Hepatocyte (in vitro differentiated cells): Measurements from ENCODE around the gene TOB1. TPM values are rescaled to one million over a fixed set of nuclear protein-coding genes. Genes with fewer than 3 reads are reported as not detected.

Experiments
- DNase-seq: peaks from one replicate; pipeline ENCODE4 v3.0.0-alpha.2; 2016; ENCODE audit warnings: low spot score
- H2AFZ ChIP-seq: fragments of 200-600 bp; sonication (generic); 2 replicates; pipeline ENCODE4 v1.6.0; 2016; ENCODE audit warnings: antibody characterized with exemption, mild to moderate bottlenecking
- H3K27ac ChIP-seq: fragments of 200-600 bp; sonication (generic); 2 replicates; pipeline ENCODE4 v1.5.1; 2016; ENCODE audit warnings: mild to moderate bottlenecking
- H3K27me3 ChIP-seq: fragments of 200-600 bp; sonication (generic); 2 replicates; pipeline ENCODE4 v1.6.1; 2016
- H3K36me3 ChIP-seq: fragments of 200-600 bp; sonication (generic); replicated peaks from 2 replicates; pipeline ENCODE4 v1.5.1; 2016; ENCODE audit warnings: low read depth; ENCODE audit not compliant: insufficient read depth
- H3K4me1 ChIP-seq: fragments of 200-600 bp; sonication (generic); 2 replicates; pipeline ENCODE4 v1.5.1; 2016; ENCODE audit warnings: mild to moderate bottlenecking, moderate library complexity; ENCODE audit not compliant: insufficient read depth
- H3K4me2 ChIP-seq: fragments of 200-600 bp; sonication (generic); 2 replicates; pipeline ENCODE4 v1.6.0; 2016
- H3K4me3 ChIP-seq: fragments of 200-600 bp; sonication (generic); 2 replicates; pipeline ENCODE4 v1.5.1; 2016; ENCODE audit warnings: mild to moderate bottlenecking
- H3K79me2 ChIP-seq: fragments of 200-600 bp; sonication (generic); 2 replicates; pipeline ENCODE4 v1.6.0; 2017; ENCODE audit warnings: mild to moderate bottlenecking
- H3K9me2 ChIP-seq: fragments of 200-600 bp; sonication (generic); replicated peaks from 2 replicates; pipeline ENCODE4 v1.6.0; 2017; ENCODE audit warnings: mild to moderate bottlenecking; ENCODE audit not compliant: insufficient read depth
- H3K9me3 ChIP-seq: fragments of 200-600 bp; sonication (generic); 2 replicates; pipeline ENCODE4 v1.5.1; 2016; ENCODE audit warnings: low read depth, mild to moderate bottlenecking
- H4K20me1 ChIP-seq: fragments of 200-600 bp; sonication (generic); 2 replicates; pipeline ENCODE4 v1.6.0; 2016; ENCODE audit warnings: mild to moderate bottlenecking; ENCODE audit not compliant: insufficient read depth, poor library complexity, severe bottlenecking
- EZH2 ChIP-seq: fragments of 200-600 bp; sonication (generic); IDR thresholded peaks from 2 replicates; pipeline ENCODE4 v1.6.1; 2016; ENCODE audit warnings: antibody characterized with exemption, mild to moderate bottlenecking, borderline replicate concordance
- EZH2phosphoT487 ChIP-seq: fragments of 200-600 bp; sonication (generic); IDR thresholded peaks from one replicate; pipeline ENCODE4 v1.6.1; 2018; ENCODE audit warnings: antibody characterized with exemption, mild to moderate bottlenecking, low read depth, moderate library complexity; ENCODE audit not compliant: unreplicated experiment, severe bottlenecking
- WGBS: methylation state at CpG from one replicate; pipeline ENCODE4 v1.1.6; 2016; ENCODE audit warnings: low lambda C conversion rate; ENCODE audit errors: missing lambda C conversion rate; 5-methylcytosine and 5-hydroxymethylcytosine counted together
- polyA plus RNA-seq: library from polyadenylated mRNA; unstranded; fragments of >200 nt; fragmentation: Nextera tagmentation; extraction: Ambion mirVana; gene quantifications from 2 replicates; pipeline ENCODE4 v1.2.1, GENCODE V29; 2016
- total RNA-seq: library from RNA; depleted of rRNA; stranded (reverse); fragments of >200 nt; gene quantifications from 2 replicates; pipeline ENCODE4 v1.2.3, GENCODE V29; 2014
- TF ChIP-seq, protein P1 (sequence below): fragments of 200-600 bp; sonication (generic); IDR thresholded peaks from 2 replicates; pipeline ENCODE4 v1.5.1; 2016; ENCODE audit warnings: antibody characterized with exemption, mild to moderate bottlenecking; ENCODE audit not compliant: poor library complexity

TOB1 gene
- total and polyA plus RNA-seq, 2 experiments from 2014 or later, result 43.2 to 52.1 TPM

GRCh38 chr17:50892101-50892776 is 26.1 kb upstream of the TOB1 start:
- no peak for DNase-seq
- H3K4me1 ChIP-seq, result peaks cover 41% of the 10 kb centered on the region
- H2AFZ ChIP-seq, result no peak overlapping the region
- no peaks in the 10 kb centered on the region for H4K20me1 ChIP-seq
- TF ChIP-seq EZH2 (no peak), EZH2phosphoT487 (no peak)
- TF ChIP-seq, protein P1, sequence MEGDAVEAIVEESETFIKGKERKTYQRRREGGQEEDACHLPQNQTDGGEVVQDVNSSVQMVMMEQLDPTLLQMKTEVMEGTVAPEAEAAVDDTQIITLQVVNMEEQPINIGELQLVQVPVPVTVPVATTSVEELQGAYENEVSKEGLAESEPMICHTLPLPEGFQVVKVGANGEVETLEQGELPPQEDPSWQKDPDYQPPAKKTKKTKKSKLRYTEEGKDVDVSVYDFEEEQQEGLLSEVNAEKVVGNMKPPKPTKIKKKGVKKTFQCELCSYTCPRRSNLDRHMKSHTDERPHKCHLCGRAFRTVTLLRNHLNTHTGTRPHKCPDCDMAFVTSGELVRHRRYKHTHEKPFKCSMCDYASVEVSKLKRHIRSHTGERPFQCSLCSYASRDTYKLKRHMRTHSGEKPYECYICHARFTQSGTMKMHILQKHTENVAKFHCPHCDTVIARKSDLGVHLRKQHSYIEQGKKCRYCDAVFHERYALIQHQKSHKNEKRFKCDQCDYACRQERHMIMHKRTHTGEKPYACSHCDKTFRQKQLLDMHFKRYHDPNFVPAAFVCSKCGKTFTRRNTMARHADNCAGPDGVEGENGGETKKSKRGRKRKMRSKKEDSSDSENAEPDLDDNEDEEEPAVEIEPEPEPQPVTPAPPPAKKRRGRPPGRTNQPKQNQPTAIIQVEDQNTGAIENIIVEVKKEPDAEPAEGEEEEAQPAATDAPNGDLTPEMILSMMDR, result no peak
- H3K27me3 ChIP-seq, result no peaks in the 10 kb centered on the region
- no peak overlapping the region for H3K4me3 ChIP-seq
- 57% methylated on average over 10 of the region's 10 CpGs for WGBS
- peak overlapping the region; percentile 93 for H3K27ac ChIP-seq
- no peaks in the 10 kb centered on the region for H3K36me3 ChIP-seq
- no peak overlapping the region for H3K4me2 ChIP-seq
- H3K9me3 ChIP-seq, result no peaks in the 10 kb centered on the region
- H3K9me2 ChIP-seq, result no peaks in the 10 kb centered on the region
- no peaks in the 10 kb centered on the region for H3K79me2 ChIP-seq

DNA sequence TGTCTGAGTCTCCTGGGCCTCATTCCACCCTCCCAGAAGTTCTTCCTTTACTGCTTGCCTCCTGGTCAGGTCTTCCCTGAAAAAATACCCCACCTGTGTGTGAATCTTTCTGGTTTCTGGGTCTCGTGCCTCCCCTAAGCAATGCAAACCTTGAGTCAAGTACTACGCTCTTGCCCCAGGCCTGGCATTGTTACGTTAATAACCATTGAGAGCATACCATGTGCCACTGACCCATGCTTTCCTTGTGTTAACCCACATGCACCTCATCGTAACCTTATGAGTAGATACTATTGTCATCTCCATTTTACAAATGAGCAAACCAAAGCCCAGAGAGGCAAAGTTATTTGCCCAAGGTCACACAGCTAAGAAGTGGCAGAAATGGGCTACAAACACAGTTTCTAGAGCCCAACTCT is 25.4 kb upstream of the TOB1 start:
- no peak for DNase-seq
- no peaks in the 10 kb centered on the region for H3K79me2 ChIP-seq
- no peaks in the 10 kb centered on the region for H3K9me3 ChIP-seq
- peak overlapping the region; percentile 93 for H3K27ac ChIP-seq
- H4K20me1 ChIP-seq, result no peaks in the 10 kb centered on the region
- H3K27me3 ChIP-seq, result no peaks in the 10 kb centered on the region
- no peak overlapping the region for H3K4me2 ChIP-seq
- peaks cover 41% of the 10 kb centered on the region for H3K4me1 ChIP-seq
- no peak overlapping the region for H3K4me3 ChIP-seq
- H3K9me2 ChIP-seq, result no peaks in the 10 kb centered on the region
- TF ChIP-seq, protein P1, result no peak
- TF ChIP-seq EZH2phosphoT487 (no peak), EZH2 (no peak)
- no peaks in the 10 kb centered on the region for H3K36me3 ChIP-seq
- 93% methylated on average over 4 of the region's 4 CpGs for WGBS
- no peak overlapping the region for H2AFZ ChIP-seq

DNA sequence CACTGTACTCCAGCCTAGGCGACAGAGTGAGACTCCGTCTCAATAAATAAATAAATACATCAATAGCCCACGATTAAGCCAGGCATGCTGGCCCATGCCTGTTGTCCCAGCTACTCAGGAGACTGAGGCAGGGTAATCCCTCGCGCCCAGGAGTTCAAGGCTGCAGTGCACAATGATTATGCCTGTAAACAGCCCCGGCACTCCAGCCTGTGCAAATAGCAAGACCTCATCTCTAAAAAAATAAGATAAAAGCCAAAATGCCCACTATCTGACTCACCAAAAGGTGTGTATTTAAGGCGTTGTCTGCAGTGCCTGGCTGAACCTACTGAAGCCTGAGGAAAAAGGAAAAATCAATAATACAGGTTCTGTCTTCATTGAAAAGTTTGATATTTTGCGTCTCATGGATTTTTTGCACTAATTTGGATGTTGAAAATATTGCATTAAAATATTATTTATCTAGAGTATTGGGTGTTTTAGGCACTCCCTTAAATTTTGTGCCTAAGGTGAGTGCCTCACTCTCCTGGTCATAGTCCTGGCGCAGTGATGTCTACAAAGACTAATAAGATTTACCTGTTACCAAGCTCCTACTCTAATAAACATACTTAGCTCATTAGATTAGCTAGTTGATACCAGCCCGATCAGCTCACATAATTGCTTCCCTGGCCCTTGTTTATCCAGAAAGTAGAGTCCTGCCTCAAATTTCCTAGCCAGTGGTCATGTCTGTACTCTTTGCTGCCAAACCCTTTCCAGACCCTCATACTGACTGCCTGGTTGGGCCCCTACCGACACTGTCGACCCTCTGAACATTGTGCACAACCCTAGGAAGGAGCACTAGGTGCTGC is 24.7 kb upstream of the TOB1 start:
- no peaks in the 10 kb centered on the region for H3K9me2 ChIP-seq
- H3K4me1 ChIP-seq, result peaks cover 41% of the 10 kb centered on the region
- no peaks in the 10 kb centered on the region for H3K9me3 ChIP-seq
- H3K27me3 ChIP-seq, result no peaks in the 10 kb centered on the region
- no peaks in the 10 kb centered on the region for H3K79me2 ChIP-seq
- peak overlapping the region; percentile 93 for H3K27ac ChIP-seq
- H4K20me1 ChIP-seq, result no peaks in the 10 kb centered on the region
- H3K36me3 ChIP-seq, result no peaks in the 10 kb centered on the region
- H3K4me2 ChIP-seq, result peak overlapping the region; percentile 62
- 59% methylated on average over 12 of the region's 12 CpGs for WGBS
- TF ChIP-seq EZH2phosphoT487, result no peak
- no peak overlapping the region for H3K4me3 ChIP-seq
- no peak overlapping the region for H2AFZ ChIP-seq
- peak; percentile 64 for DNase-seq
